Embryonic facial prominence (tissue), 1 donor: Measurements from ENCODE around the gene GP1BB.

Source experiments
- DNase-seq: peaks from one replicate; pipeline ENCODE4 v3.0.0-alpha.2; 2016; ENCODE audit errors: extremely low spot score

GP1BB gene

GRCh38 chr22:19756288-19757128 lies 33.2 kb downstream of the GP1BB start:
- DNase-seq, result no peak

- DNase-seq, result no peak
These were observed 34.0 kb downstream of the GP1BB start for GRCh38 chr22:19757140-19757984.

DNA sequence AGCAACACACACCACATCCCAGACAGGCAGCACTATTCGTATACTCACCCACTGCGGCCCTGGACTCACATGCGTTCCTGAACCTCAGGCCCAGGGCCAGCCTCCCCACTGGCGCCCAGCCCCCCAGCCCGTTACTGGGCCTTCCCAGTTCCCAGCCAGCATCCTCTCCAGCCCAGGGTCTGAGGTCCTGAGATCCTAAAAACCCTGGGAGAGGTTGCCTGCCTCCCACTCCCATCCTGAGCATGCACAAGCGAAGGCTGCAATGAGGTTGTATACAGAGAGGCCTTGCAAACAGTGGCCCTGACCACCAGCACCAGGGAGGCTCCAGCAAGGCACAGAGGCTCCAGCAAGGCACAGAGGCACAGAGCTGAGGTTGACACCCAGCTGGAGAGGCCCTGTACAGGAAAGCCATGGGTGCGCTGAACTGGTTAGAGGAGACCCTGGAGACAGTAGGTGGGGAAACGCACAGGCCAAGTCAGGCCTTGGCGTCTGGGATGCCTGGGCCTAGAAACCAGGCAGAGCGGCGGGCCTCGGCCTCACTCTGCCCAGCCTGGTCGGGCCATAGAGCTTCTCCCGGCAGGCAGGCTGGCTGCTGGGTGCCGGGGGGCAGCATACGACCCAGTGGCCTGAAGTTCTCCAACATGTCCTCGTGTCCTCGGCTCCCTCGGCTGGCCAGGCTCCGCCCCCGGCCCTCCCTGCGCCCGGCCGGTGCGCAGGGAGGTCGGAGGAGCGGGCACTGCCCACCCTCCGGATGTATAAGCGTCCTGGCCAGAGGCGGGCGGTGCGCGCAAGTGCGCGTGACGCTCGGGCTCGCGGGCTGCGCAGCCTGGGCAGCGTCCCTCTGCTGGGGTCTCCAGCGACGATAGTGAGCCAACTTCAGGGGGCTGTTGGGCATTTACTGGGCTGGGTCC lies 34.9 kb downstream of the GP1BB start:
- no peak for DNase-seq

GRCh38 chr22:19758896-19759426 lies 35.6 kb downstream of the GP1BB start:
- DNase-seq, result no peak

GRCh38 chr22:19759427-19760057 lies 36.2 kb downstream of the GP1BB start:
- DNase-seq, result no peak

DNA sequence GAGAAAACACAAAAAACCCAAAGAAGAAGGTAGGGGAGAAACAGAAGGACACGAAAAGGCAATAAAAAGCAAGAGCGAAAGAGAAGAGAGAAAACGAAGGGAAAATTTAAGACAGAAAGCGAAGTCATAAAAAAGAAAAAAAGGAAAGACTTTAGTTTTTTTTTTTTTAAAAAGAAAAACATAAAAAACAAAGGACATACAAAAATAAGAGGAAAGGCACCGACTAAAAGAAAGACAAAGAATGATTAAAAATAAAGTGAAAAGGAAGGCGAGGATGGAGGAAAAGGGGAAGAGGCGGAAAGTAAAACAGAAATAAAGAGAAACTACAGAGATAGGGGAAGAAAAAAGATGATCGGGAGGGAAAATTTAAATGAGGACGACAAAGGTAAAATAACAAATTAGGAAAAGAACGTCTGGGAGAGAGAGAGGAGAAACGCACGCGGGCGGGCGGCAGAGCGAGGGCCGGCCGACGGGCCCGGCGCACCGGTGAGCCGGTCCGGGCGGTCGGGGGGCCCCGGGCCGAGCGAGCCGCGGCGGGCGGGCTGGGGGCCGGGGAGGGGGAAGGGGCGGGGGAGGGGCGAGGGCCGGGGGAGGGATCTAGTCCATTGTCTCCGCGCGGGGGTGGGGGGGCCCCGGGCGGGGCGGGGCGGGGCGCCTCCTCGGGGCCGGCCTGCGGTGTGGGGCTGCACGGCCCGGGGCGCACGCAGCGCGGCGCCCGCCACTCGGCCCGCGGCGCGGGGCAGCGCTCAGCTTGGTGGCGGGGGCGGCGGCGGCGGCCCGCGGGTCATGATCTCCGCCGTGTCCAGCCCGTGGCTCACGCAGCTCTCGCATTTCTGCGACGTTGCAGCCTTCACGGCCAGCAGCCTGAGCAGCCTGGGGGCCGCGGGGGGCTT lies 37.0 kb downstream of the GP1BB start, which contains the start of gene TBX1:
TBX1 (plus strand) TSS at position 721 of the 893 bp plus-strand sequence; CDS start at position 787, 66 bp downstream.
- DNase-seq, result no peak

DNA sequence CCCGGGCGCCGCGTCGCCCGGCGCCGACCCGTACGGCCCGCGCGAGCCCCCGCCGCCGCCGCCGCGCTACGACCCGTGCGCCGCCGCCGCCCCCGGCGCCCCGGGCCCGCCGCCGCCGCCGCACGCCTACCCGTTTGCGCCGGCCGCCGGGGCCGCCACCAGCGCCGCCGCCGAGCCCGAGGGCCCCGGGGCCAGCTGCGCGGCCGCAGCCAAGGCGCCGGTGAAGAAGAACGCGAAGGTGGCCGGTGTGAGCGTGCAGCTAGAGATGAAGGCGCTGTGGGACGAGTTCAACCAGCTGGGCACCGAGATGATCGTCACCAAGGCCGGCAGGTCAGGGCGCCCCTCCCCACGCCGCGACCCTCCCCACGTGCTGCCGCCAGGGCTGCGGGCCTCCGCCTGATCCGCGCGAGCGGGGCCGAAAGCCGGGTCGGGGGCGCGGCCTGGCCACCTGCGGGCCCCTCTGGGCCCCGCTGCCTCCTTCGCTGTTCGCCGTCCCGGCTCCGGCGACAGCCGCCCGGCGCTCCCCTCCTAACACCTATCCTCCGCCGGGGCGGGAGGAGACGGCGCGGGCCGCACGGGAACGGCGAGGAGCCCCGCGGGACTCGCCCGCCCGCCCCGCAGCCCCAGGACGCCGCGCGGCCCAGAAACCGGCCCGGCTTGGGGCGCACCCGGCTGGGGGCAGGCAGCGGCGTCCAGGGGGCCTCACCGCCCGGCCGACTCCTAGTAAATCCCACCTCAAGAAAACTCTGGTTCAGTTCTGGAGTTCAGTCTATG lies 37.8 kb downstream of the GP1BB start:
- DNase-seq, result no peak

DNA sequence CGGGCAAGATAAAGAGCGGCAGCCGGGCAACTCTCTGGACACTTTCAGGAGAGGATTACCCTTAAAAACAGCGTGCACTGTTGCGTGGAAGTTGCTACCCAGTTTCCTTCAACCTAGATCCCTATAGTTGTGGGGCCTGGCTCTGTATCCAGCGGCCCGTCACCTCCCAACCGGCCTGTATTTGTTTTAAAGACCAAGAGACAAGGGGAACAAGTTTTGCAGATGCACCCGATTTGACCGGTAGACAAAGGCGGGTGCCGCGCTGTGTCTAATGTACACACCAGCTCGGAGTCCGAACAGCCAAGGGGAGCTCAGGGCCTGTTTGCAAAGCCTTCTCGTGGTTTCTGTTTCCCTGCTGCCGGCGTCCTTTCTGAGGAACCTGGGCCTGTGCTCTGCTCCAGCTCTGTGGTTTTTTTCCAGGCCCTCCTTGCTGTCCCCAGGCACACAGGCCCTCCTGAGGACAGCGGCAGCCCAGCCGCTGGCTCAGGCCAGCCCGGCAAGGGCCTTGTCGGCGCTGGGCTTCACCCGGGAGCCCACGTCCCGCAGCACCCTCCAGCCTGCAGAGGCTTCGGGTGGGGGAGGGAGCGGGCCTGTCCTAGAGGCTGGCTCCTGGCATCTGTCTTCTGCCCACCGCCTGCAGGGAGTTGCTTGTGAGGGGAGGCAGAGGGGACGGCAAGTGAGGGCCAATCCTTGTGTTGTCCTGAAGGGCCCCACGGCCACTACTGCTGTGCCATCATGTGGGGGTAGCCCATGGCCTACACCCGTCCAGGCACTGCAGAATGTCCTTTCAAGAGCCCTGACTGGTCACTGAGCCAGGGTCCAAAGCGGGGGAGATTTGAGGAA lies 38.6 kb downstream of the GP1BB start:
- no peak for DNase-seq

- DNase-seq, result no peak
These were observed 39.5 kb downstream of the GP1BB start for GRCh38 chr22:19762568-19763457.

DNA sequence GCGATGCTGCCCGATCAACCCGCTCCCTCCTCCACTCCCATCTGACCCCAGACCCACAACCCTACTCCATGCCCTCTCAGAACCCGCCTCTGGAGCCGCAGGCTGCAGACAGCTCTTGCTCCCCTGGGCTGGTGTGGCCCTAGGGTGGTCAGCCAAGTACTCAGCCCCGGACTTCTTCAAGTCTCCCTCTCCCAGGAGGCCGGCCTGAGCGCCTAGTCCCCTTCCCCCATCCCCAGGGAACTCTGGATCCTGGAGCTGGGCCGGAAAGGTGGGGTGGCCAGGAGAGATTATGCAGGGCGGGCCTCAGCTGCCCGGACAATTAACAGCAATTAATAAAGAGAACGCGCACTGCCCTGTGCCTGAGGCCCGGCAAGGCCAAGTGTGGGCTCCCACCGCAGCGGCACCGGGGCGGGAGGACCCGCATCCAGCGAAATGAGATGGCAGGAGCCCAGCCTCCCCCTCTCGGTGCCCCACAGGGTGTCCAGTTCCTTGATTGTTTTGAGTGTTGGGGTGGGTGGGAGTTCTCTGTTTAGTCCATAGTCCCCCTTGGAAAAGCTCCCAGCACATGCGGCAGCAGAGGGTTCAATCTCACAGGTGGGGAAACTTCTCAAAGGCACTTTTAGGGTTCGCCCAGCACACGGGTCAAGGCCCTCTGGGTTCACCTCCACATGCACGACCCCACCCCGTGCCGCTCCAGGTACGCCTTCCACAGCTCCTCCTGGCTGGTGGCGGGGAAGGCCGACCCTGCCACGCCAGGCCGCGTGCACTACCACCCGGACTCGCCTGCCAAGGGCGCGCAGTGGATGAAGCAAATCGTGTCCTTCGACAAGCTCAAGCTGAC lies 40.3 kb downstream of the GP1BB start:
- DNase-seq, result no peak

- DNase-seq, result no peak
These were observed 40.9 kb downstream of the GP1BB start for GRCh38 chr22:19764299-19764593.

GRCh38 chr22:19764636-19765476 lies 41.5 kb downstream of the GP1BB start:
- no peak for DNase-seq

- no peak for DNase-seq
These were observed 42.3 kb downstream of the GP1BB start for GRCh38 chr22:19765477-19766239.

DNA sequence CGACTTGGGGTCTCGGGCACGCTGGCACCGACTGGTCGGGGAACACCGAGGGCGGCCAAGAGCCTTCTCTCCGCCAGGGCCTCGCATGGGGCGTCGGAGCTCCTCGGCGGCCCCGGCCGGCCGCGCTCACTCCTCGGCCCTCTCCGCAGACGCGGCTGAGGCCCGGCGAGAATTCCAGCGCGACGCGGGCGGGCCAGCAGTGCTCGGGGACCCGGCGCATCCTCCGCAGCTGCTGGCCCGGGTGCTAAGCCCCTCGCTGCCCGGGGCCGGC lies 42.8 kb downstream of the GP1BB start:
- no peak for DNase-seq
